ENCODE measurements around the gene IFIT5.
"Not testable (repeated sequence)": the region's sequence is repeated elsewhere in the genome, so short reads cannot be mapped to it uniquely, and the experiment has no call there.

IFIT5 gene

GRCh38 chr10:89390476-89391225, 23.7 kb upstream of the IFIT5 start:
- POLR2A ChIA-PET, result interaction anchor here (2.1 kb wide), 1 partner anchor 24 kb away, joined by 8 read pairs; the partner anchor contains the start of gene IFIT5
- CTCF ChIA-PET, result no interaction called here
- no peak for DNase-seq (ENCODE audit: extremely low spot score)
- no peak for TF ChIP-seq TARDBP (IDR thresholded peaks at IDR 0.05)
- TF ChIP-seq BHLHE40 (IDR thresholded peaks at IDR 0.05; ENCODE audit: borderline replicate concordance), result no peak
- no peak for TF ChIP-seq LEF1 (IDR thresholded peaks at IDR 0.05; ENCODE audit: borderline replicate concordance)
- TF ChIP-seq ZNF384 (IDR thresholded peaks at IDR 0.05), result no peak
- no peak for TF ChIP-seq ARNT (IDR thresholded peaks at IDR 0.05)
- TF ChIP-seq FOXM1 (IDR thresholded peaks at IDR 0.05; ENCODE audit: borderline replicate concordance), result no peak
- TF ChIP-seq SP1 (IDR thresholded peaks at IDR 0.05), result no peak
- TF ChIP-seq PKNOX1 (IDR thresholded peaks at IDR 0.05), result no peak
- no peak for TF ChIP-seq FOXK2 (IDR thresholded peaks at IDR 0.05)
- TF ChIP-seq NFRKB (IDR thresholded peaks at IDR 0.05), result no peak
- no peak for TF ChIP-seq ELF4 (IDR thresholded peaks at IDR 0.05)
- TF ChIP-seq L3MBTL2 (conservative IDR thresholded peaks at IDR 0.05), result no peak
- TF ChIP-seq FOXA1 (IDR thresholded peaks at IDR 0.05), result no peak
- TF ChIP-seq SUZ12 (IDR thresholded peaks at IDR 0.05), result no peak
- TF ChIP-seq CTBP1 (IDR thresholded peaks at IDR 0.05; ENCODE audit: borderline replicate concordance), result no peak
- no peak for TF ChIP-seq HDGF (IDR thresholded peaks at IDR 0.05; ENCODE audit: borderline replicate concordance)

- CTCF ChIA-PET; DNase-seq (ENCODE audit: extremely low spot score): not testable (repeated sequence)
- POLR2A ChIA-PET, result interaction anchor here (2.1 kb wide), 1 partner anchor 23 kb away, joined by 8 read pairs; the partner anchor contains the start of gene IFIT5
Measured at GRCh38 chr10:89391226-89391576, 23.2 kb upstream of the IFIT5 start.

- TF ChIP-seq SUZ12 (IDR thresholded peaks at IDR 0.05), result no peak
- TF ChIP-seq HDGF (IDR thresholded peaks at IDR 0.05; ENCODE audit: borderline replicate concordance), result no peak
- no peak for TF ChIP-seq ZNF384 (IDR thresholded peaks at IDR 0.05)
- no peak for TF ChIP-seq SP1 (IDR thresholded peaks at IDR 0.05)
- no peak for TF ChIP-seq BHLHE40 (IDR thresholded peaks at IDR 0.05; ENCODE audit: borderline replicate concordance)
- no peak for TF ChIP-seq FOXA1 (IDR thresholded peaks at IDR 0.05)
- no peak for TF ChIP-seq L3MBTL2 (conservative IDR thresholded peaks at IDR 0.05)
- no peak for TF ChIP-seq FOXK2 (IDR thresholded peaks at IDR 0.05)
- ChIA-PET CTCF (interaction anchor here (0.7 kb wide), 1 partner anchor 18 kb away, joined by 3 read pairs; no protein-coding TSS in a partner anchor), POLR2A (interaction anchor here (0.8 to 2.1 kb wide), 3 partner anchors 18 to 108 kb away, joined by 3 to 8 read pairs (median 6); partner anchors contain the start of gene IFIT5)
- peak; percentile 66 for DNase-seq (ENCODE audit: extremely low spot score)
Measured at GRCh38 chr10:89391907-89392756, 22.2 kb upstream of the IFIT5 start, which contains the start of gene IFIT1. IFIT1 (plus strand) TSS chr10:89392623; CDS start chr10:89392713, 90 bp downstream.

GRCh38 chr10:89392974-89393373, 21.4 kb upstream of the IFIT5 start:
- DNase-seq (ENCODE audit: extremely low spot score), result no peak
- TF ChIP-seq PKNOX1 (IDR thresholded peaks at IDR 0.05) (no peak), ARNT (IDR thresholded peaks at IDR 0.05) (no peak), FOXK2 (IDR thresholded peaks at IDR 0.05) (no peak), FOXA1 (IDR thresholded peaks at IDR 0.05) (no peak), L3MBTL2 (conservative IDR thresholded peaks at IDR 0.05) (no peak), CTBP1 (IDR thresholded peaks at IDR 0.05; ENCODE audit: borderline replicate concordance) (no peak), LEF1 (IDR thresholded peaks at IDR 0.05; ENCODE audit: borderline replicate concordance) (no peak), SUZ12 (IDR thresholded peaks at IDR 0.05) (no peak), NFRKB (IDR thresholded peaks at IDR 0.05) (no peak), ELF4 (IDR thresholded peaks at IDR 0.05) (no peak), FOXM1 (IDR thresholded peaks at IDR 0.05; ENCODE audit: borderline replicate concordance) (no peak), SP1 (IDR thresholded peaks at IDR 0.05) (no peak), ZNF384 (IDR thresholded peaks at IDR 0.05) (no peak), HDGF (IDR thresholded peaks at IDR 0.05; ENCODE audit: borderline replicate concordance) (no peak), TARDBP (IDR thresholded peaks at IDR 0.05) (no peak)
- ChIA-PET CTCF (interaction anchor here (0.7 kb wide), 1 partner anchor 17 kb away, joined by 3 read pairs; no protein-coding TSS in a partner anchor), POLR2A (interaction anchor here (1.2 to 2.1 kb wide), 2 partner anchors 18 to 21 kb away, joined by 6 to 8 read pairs; partner anchors contain the start of gene IFIT5)

- DNase-seq (ENCODE audit: extremely low spot score), result no peak
- no peak for TF ChIP-seq SP1 (IDR thresholded peaks at IDR 0.05)
- TF ChIP-seq FOXM1 (IDR thresholded peaks at IDR 0.05; ENCODE audit: borderline replicate concordance), result no peak
- POLR2A ChIA-PET, result no interaction called here
- CTCF ChIA-PET, result no interaction called here
Measured at GRCh38 chr10:89393898-89394297, 20.5 kb upstream of the IFIT5 start.

GRCh38 chr10:89395141-89395540, 19.2 kb upstream of the IFIT5 start:
- DNase-seq (ENCODE audit: extremely low spot score), result no peak
- POLR2A ChIA-PET, result no interaction called here
- CTCF ChIA-PET, result no interaction called here
- no peak for TF ChIP-seq SUZ12 (IDR thresholded peaks at IDR 0.05)
- TF ChIP-seq ELF4 (IDR thresholded peaks at IDR 0.05), result no peak
- no peak for TF ChIP-seq HDGF (IDR thresholded peaks at IDR 0.05; ENCODE audit: borderline replicate concordance)
- TF ChIP-seq PKNOX1 (IDR thresholded peaks at IDR 0.05), result no peak
- TF ChIP-seq ZNF384 (IDR thresholded peaks at IDR 0.05), result no peak
- TF ChIP-seq L3MBTL2 (conservative IDR thresholded peaks at IDR 0.05), result no peak
- no peak for TF ChIP-seq FOXK2 (IDR thresholded peaks at IDR 0.05)
- no peak for TF ChIP-seq LEF1 (IDR thresholded peaks at IDR 0.05; ENCODE audit: borderline replicate concordance)

All from HEK293T (cell line).